UCSD-AML1 (cell line): ENCODE data around the gene GRAMD2A.
"Not testable (repeated sequence)": the region's sequence is repeated elsewhere in the genome, so short reads cannot be mapped to it uniquely, and the experiment has no call there.

Experiments used
- DNase-seq: peaks from one replicate; lab custom pipeline; 2025; ENCODE audit not compliant: unreplicated experiment; lab: John Stamatoyannopoulos, UW

GRAMD2A gene

GRCh38 chr15:72189250-72189902, 8.2 kb downstream of the GRAMD2A start:
- no peak for DNase-seq

DNA sequence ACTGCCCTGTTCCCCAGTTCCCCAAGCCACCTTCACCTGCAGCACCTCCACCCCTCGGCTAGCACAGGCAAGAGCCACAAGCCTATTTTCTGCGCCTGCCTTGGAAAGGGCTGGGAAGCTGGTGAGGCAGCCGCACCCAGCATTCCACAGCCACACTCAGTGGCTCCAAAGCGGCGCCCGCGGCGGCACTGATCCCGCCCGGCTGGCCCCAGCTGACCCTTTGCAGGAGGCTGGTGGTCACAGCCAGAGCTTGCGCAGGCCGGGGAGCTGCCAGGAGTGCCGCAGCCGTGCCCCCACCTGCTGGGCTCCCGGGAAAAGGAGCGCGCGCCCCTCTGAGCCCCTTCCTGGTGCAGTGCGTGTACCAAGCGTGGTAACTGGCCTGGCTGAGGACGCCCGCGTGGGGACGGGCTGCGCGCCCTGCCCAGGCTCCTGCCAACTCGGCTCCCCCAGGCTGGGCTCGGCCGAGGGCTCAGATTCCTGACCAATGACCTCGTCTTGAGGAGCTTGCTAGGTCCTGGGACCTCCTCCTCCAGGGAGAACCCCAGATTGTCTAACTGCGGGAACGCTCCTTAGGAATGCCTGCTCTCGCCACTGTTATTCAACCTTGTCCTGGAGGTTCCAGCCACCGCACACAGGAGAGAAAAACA, 13.3 kb downstream of the GRAMD2A start:
- DNase-seq = no peak

- no peak for DNase-seq
Measured at GRCh38 chr15:72183781-72184164, 13.8 kb downstream of the GRAMD2A start.

- DNase-seq = no peak
Measured at GRCh38 chr15:72182673-72183072, 14.9 kb downstream of the GRAMD2A start.

- no peak for DNase-seq
Measured at GRCh38 chr15:72182244-72182643, 15.3 kb downstream of the GRAMD2A start.

DNA sequence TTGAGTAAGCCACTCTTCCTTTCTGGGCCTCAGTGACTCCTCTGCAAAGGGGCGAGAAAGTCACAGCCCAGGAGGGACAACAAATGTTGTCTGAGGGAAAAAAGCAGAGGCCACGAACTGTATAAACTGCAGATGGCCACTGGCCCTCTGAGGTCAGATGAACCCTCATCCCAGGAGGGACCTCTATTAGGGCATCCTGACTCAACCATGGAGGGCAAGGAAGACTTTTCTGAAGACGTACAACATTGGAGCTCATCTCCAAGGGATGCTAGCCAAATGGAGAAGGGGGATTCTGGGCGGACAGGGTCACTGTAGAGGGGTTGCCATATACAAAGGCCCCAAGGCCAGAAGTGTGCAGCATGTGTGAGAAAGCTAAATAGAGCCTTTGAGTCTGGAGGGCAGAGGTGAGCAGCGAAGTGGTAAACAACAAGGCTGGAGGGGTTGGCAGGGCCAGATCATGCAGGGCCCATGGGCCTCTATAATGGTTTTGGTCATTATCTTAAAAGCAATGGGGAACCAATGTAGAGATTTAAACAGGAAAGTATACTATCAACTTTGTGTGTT, 16.7 kb downstream of the GRAMD2A start:
- no peak for DNase-seq

DNA sequence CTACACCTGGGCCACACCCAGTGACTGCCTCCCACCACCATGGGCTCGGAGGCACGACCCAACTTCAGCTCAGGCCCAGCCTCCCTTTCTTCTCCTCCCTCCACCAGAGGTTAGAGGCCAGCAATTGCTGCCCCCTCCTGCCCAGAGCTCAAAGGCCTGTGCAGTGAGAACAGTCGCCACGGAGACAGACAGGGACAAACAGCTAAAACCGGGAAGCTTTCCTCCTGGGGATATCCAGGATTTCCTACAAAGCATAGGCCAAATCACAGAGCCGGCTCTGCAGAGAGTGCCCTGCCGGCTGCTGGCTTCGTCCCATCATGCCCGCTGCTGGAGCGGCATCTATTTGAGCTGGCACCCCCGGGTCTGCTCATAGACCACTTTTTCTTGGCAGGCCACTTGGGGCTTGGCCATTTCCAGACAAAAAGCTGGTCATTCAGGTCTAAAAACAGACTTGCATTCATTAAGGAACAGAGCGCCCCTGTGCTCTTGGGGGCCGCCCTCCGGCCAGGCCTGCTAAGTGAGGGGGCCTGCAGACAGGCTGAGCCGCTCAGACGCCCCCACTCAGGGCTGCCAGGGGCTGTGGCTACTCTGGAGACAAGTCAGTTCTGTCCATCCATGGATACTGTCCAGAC, 17.5 kb downstream of the GRAMD2A start:
- no peak for DNase-seq

GRCh38 chr15:72178976-72179585, 18.5 kb downstream of the GRAMD2A start:
- DNase-seq = no peak

DNA sequence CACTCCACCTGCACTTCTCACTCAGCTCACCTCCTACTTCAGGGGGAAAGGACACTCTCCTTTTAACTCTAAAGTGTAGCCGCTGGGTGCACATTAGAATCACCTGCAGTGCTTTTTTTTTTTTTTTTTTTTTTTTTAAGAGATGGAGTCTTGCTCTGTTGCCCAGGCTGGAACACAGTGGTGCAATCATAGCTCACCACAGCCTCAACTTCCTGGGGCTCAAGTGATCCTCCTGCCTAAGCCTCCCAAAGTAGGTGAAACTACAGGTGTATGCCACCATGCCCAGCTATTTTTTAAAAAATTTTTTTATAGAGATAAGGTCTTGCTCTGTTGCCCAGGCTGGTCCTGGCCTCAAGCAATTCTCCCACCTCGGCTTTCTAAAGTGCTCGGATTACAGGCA, 20.8 kb downstream of the GRAMD2A start:
- DNase-seq = no peak

- DNase-seq = no peak
Measured at GRCh38 chr15:72176159-72176558, 21.4 kb downstream of the GRAMD2A start.

- no peak for DNase-seq
Measured at GRCh38 chr15:72175186-72176044, 22.2 kb downstream of the GRAMD2A start.

- DNase-seq = no peak
Measured at GRCh38 chr15:72174551-72175165, 22.9 kb downstream of the GRAMD2A start.

- DNase-seq = no peak
Measured at GRCh38 chr15:72173864-72174550, 23.6 kb downstream of the GRAMD2A start.

DNA sequence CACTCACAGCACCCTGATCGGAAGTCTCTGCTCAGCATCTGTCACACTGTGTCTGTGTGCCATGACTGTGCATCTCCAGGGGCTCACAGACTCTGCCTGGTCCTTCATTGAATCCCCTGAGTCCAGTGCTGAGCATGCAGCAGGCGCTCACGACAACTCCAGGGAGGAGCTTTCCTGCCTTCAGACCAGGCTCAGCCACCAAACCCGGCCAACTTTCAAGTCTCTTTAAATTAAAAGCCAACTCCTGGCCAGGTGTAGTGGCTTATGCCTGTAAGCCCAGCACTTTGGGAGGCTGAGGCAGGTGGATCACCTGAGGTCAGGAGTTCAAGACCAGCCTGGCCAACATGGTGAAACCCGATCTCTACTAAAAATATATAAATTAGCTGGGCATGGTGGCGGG, 24.2 kb downstream of the GRAMD2A start:
- no peak for DNase-seq

GRCh38 chr15:72172796-72173195, 24.8 kb downstream of the GRAMD2A start:
- no peak for DNase-seq

DNA sequence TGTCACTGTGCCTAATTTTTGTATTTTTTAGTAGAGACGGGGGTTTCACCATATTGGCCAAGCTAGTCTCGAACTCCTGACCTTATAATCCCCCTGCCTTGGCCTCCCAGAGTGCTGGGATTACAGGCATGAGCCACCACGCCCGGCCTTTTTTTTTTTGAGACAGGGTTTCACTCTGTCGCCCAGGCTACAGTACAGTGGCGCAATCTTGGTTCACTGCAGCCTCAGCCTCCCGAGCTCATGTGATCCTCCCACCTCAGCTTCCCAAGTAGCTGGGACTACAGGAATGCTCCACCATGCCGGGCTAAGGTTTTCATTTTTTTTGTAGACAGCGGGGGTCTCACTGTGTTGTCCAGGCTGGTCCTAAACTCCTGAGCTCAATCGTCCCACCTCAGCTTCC, 25.6 kb downstream of the GRAMD2A start:
- DNase-seq = not testable (repeated sequence)

DNA sequence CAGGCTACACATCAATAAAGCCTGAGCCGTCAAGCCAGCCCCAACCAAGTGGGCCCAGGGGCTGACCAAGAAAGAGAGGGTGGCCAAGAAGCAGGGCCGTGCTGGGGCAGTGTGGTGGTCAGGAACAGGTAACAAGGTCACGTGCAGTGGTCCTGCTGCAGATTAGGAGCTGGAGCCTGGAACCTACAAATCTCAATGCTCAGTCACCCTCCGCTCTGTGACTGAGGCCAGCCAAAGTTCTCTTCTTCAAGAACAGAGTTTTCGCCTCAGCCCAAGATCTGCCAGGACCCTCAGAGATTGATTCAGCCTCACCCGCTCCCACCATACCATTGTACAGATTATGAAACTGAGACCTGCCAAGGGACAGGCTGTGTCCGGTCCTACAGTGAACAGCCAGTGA, 26.9 kb downstream of the GRAMD2A start:
- DNase-seq = no peak

GRCh38 chr15:72169921-72170611, 27.5 kb downstream of the GRAMD2A start:
- DNase-seq = no peak

DNA sequence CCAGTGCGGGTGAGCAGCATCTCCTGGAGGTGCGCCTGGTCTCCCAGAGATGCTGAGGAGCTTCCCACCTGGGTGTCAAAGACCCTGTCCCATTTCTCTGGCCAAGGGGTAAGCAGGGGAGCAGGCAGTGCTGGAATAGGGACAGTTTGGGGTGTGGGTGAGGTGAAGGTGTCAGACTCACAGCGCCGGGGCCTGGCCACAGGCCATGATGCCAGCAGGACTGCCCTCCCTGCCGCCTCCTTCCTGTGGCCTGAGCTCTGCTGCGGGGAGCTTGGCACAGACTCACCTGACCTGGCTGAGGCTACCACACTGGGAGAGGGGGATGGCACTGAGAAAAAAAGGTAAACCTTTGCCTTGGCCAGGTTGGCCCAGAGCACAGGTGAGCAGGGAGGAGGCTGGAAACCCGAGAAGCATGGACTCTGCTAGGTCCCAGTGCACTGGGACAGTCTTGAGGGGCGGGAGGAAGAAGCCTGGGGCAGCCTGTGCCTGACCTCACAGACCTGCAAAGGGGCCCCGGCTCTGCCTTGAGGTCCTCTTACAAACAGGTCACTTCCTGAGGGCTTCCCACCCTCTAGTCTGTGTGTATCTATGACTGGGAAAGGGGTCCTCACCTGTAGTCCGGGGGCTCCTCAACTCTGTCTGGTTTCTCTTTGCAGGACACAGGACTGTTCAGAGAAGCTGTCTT, 28.2 kb downstream of the GRAMD2A start:
- no peak for DNase-seq
